GM23338 (cell line): ENCODE results near the gene RBKS. TPM values are rescaled to one million over a fixed set of nuclear protein-coding genes. Genes with fewer than 3 reads are reported as not detected.

Experiments used
- ATAC-seq: fragments of 200-7000 bp; cut with Tn5 transposase; 3 replicates; pipeline ENCODE4 v1.9.1; 2020
- DNase-seq: peaks from one replicate; pipeline ENCODE4 v3.0.0-alpha.2; 2015; ENCODE audit warnings: low spot score
- H2AFZ ChIP-seq: fragments of 200-600 bp; sonication (generic); 2 replicates; pipeline ENCODE4 v1.8.0; 2016; ENCODE audit warnings: antibody characterized with exemption, mild to moderate bottlenecking, moderate library complexity
- H3F3A ChIP-seq: fragments of 200-600 bp; sonication (generic); replicated peaks from 2 replicates; pipeline ENCODE4 v1.8.0; 2017; ENCODE audit warnings: antibody characterized with exemption, mixed run types, low read depth
- H3K27ac ChIP-seq: fragments of 200-600 bp; sonication (generic); 2 replicates; pipeline ENCODE4 v1.6.1; 2016; ENCODE audit warnings: low read depth
- H3K27me3 ChIP-seq: fragments of 200-600 bp; sonication (generic); 2 replicates; pipeline ENCODE4 v1.8.0; 2016; ENCODE audit warnings: mild to moderate bottlenecking, mixed run types, moderate library complexity; ENCODE audit not compliant: insufficient read depth
- H3K36me3 ChIP-seq: fragments of 200-600 bp; sonication (generic); 2 replicates; pipeline ENCODE4 v1.8.0; 2016; ENCODE audit warnings: mild to moderate bottlenecking; ENCODE audit not compliant: insufficient read depth
- H3K4me1 ChIP-seq: fragments of 200-600 bp; sonication (generic); 2 replicates; pipeline ENCODE4 v1.8.0; 2016; ENCODE audit warnings: mild to moderate bottlenecking, moderate library complexity; ENCODE audit not compliant: insufficient read depth
- H3K4me2 ChIP-seq: fragments of 200-600 bp; sonication (generic); 2 replicates; pipeline ENCODE4 v1.7.1; 2017; ENCODE audit warnings: mixed run types
- H3K4me3 ChIP-seq: fragments of 200-600 bp; sonication (generic); 2 replicates; pipeline ENCODE4 v1.6.1; 2016; ENCODE audit warnings: mixed run types
- H3K79me2 ChIP-seq: fragments of 200-600 bp; sonication (generic); replicated peaks from 2 replicates; pipeline ENCODE4 v1.8.0; 2017; ENCODE audit warnings: mild to moderate bottlenecking; ENCODE audit not compliant: insufficient read depth
- H3K9me2 ChIP-seq: fragments of 200-600 bp; sonication (generic); 2 replicates; pipeline ENCODE4 v1.8.0; 2017; ENCODE audit not compliant: insufficient read depth
- H4K20me1 ChIP-seq: fragments of 200-600 bp; sonication (generic); replicated peaks from 2 replicates; pipeline ENCODE4 v1.8.0; 2017; ENCODE audit warnings: mild to moderate bottlenecking; ENCODE audit not compliant: insufficient read depth
- H3K27ac Mint-ChIP-seq: 2 replicates; pipeline ENCODE4 v1.8.0; 2020; ENCODE audit warnings: inconsistent platforms, mild to moderate bottlenecking, moderate library complexity, mixed read lengths
- H3K27me3 Mint-ChIP-seq: 3 replicates; pipeline ENCODE4 v1.8.0; 2022; ENCODE audit warnings: low read depth, mild to moderate bottlenecking, moderate library complexity, mixed read lengths, inconsistent platforms; ENCODE audit not compliant: insufficient read depth, poor library complexity
- H3K36me3 Mint-ChIP-seq: 3 replicates; pipeline ENCODE4 v1.8.0; 2021; ENCODE audit warnings: low read depth, mild to moderate bottlenecking, inconsistent platforms, moderate library complexity, mixed read lengths
- H3K4me1 Mint-ChIP-seq: 3 replicates; pipeline ENCODE4 v1.8.0; 2020; ENCODE audit warnings: mild to moderate bottlenecking, inconsistent platforms, mixed read lengths
- H3K4me3 Mint-ChIP-seq: 3 replicates; pipeline ENCODE4 v1.8.0; 2021; ENCODE audit warnings: moderate library complexity, mild to moderate bottlenecking, inconsistent platforms, mixed read lengths
- H3K9me3 Mint-ChIP-seq: 3 replicates; pipeline ENCODE4 v1.8.0; 2020; ENCODE audit warnings: moderate library complexity, mild to moderate bottlenecking, inconsistent platforms, mixed read lengths
- CREB1 ChIP-seq: fragments of 250-450 bp; sonication (Bioruptor Pico); IDR thresholded peaks from 2 replicates; pipeline ENCODE4 v1.5.0; 2020; ENCODE audit warnings: low read depth, mild to moderate bottlenecking, moderate library complexity
- ETS1 ChIP-seq: IDR thresholded peaks from 2 replicates; pipeline ENCODE4 v1.6.1; 2016; ENCODE audit warnings: antibody characterized with exemption
- EZH2 ChIP-seq: fragments of 200-600 bp; sonication (generic); IDR thresholded peaks from one replicate; pipeline ENCODE4 v1.8.0; 2017; ENCODE audit warnings: antibody characterized with exemption, mild to moderate bottlenecking, low read depth; ENCODE audit not compliant: unreplicated experiment
- EZH2phosphoT487 ChIP-seq: fragments of 200-600 bp; sonication (generic); IDR thresholded peaks from one replicate; pipeline ENCODE4 v1.8.1; 2018; ENCODE audit warnings: antibody characterized with exemption; ENCODE audit not compliant: unreplicated experiment
- JUNB ChIP-seq: IDR thresholded peaks from one replicate; pipeline ENCODE4 v1.6.1; 2016; ENCODE audit warnings: antibody characterized with exemption; ENCODE audit not compliant: unreplicated experiment
- NANOG ChIP-seq: IDR thresholded peaks from 2 replicates; pipeline ENCODE4 v1.6.1; 2016; ENCODE audit warnings: antibody characterized with exemption, borderline replicate concordance
- POLR2AphosphoS5 ChIP-seq: IDR thresholded peaks from 2 replicates; pipeline ENCODE4 v1.6.1; 2016; ENCODE audit warnings: antibody characterized with exemption, low read depth
- REST ChIP-seq: IDR thresholded peaks from one replicate; pipeline ENCODE4 v1.6.1; 2018; ENCODE audit warnings: antibody characterized with exemption; ENCODE audit not compliant: unreplicated experiment
- STAT1 ChIP-seq: IDR thresholded peaks from one replicate; pipeline ENCODE4 v1.6.1; 2016; ENCODE audit warnings: antibody characterized with exemption; ENCODE audit not compliant: unreplicated experiment
- ZNF114 ChIP-seq: fragments of 250-450 bp; sonication (Bioruptor Pico); IDR thresholded peaks from 2 replicates; pipeline ENCODE4 v1.5.0; 2020; ENCODE audit warnings: mild to moderate bottlenecking, moderate library complexity
- ZNF331 ChIP-seq: fragments of 250-450 bp; sonication (Bioruptor Pico); IDR thresholded peaks from 2 replicates; pipeline ENCODE4 v1.5.0; 2020; ENCODE audit warnings: low read depth, mild to moderate bottlenecking, moderate library complexity
- polyA plus RNA-seq: library from polyadenylated mRNA; unstranded; fragments of >200 nt; fragmentation: Nextera tagmentation; extraction: Ambion mirVana; gene quantifications from 2 replicates; pipeline ENCODE4 v1.2.1, GENCODE V29; 2016
- total RNA-seq: library from RNA; depleted of rRNA; stranded (reverse); fragments of >200 nt; shearing (Covaris generic); gene quantifications from 2 replicates; pipeline ENCODE4 v1.2.3, GENCODE V29; 2014
- TF ChIP-seq, protein P1 (sequence below), 2 experiments: fragments of 200-600 bp in 1 of 2; sonication (generic) in 1 of 2; conservative IDR thresholded peaks; 2 replicates each; pipeline versions ENCODE4 v1.5.1 to v1.6.1; 2016 to 2017; ENCODE audit warnings: antibody characterized with exemption in 2 of 2, low read depth in 2 of 2, mild to moderate bottlenecking in 2 of 2, moderate library complexity in 1 of 2
- TF ChIP-seq, protein P2 (sequence below): fragments of 250-450 bp; sonication (Bioruptor Pico); IDR thresholded peaks from 2 replicates; pipeline ENCODE4 v1.5.0; 2020; ENCODE audit warnings: mild to moderate bottlenecking, moderate library complexity

The RBKS gene
- total and polyA plus RNA-seq, 2 experiments from 2014 or later: 1.3 to 1.5 TPM

DNA sequence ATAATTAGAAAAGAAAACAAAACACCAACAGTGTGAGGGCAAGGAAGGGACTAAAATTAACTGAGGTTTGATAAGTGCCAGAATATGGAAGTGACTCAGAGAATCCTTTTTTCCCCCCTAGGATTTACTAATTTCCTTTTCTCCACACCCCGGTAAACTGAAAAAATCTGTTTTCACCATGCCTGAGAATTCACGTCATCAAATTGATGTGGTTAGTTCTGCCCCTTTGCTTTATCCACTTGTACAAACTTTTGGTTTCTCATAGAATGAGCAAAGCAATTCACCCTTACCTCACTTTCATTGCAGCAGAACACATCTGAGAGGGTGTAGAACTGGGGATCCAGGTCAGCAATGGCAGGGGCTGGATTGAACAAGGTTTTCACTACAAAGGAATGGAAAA, 57.8 kb downstream of the RBKS start:
- no peaks in the 10 kb centered on the region for H3K79me2 ChIP-seq
- H3K27me3 Mint-ChIP-seq: peaks cover 3% of the 10 kb centered on the region
- no peak overlapping the region for H3K27ac ChIP-seq
- H3K36me3 Mint-ChIP-seq: no peaks in the 10 kb centered on the region
- H3K4me1 Mint-ChIP-seq: peaks cover 2% of the 10 kb centered on the region; the same call in 2 of the 3 replicates
- no peak overlapping the region for H3K4me3 Mint-ChIP-seq
- H3K36me3 ChIP-seq: no peaks in the 10 kb centered on the region
- H3K4me2 ChIP-seq: no peak overlapping the region
- no peaks in the 10 kb centered on the region for H3F3A ChIP-seq
- no peaks in the 10 kb centered on the region for H3K4me1 ChIP-seq
- H3K27ac Mint-ChIP-seq: no peak overlapping the region
- no peak for ATAC-seq
- H3K9me3 Mint-ChIP-seq: no peaks in the 10 kb centered on the region
- H3K4me3 ChIP-seq: no peak overlapping the region
- DNase-seq: no peak
- no peaks in the 10 kb centered on the region for H3K27me3 ChIP-seq
- H3K9me2 ChIP-seq: no peaks in the 10 kb centered on the region
- H4K20me1 ChIP-seq: no peaks in the 10 kb centered on the region
- no peak overlapping the region for H2AFZ ChIP-seq
- no peak for TF ChIP-seq ETS1
- TF ChIP-seq, protein P1, sequence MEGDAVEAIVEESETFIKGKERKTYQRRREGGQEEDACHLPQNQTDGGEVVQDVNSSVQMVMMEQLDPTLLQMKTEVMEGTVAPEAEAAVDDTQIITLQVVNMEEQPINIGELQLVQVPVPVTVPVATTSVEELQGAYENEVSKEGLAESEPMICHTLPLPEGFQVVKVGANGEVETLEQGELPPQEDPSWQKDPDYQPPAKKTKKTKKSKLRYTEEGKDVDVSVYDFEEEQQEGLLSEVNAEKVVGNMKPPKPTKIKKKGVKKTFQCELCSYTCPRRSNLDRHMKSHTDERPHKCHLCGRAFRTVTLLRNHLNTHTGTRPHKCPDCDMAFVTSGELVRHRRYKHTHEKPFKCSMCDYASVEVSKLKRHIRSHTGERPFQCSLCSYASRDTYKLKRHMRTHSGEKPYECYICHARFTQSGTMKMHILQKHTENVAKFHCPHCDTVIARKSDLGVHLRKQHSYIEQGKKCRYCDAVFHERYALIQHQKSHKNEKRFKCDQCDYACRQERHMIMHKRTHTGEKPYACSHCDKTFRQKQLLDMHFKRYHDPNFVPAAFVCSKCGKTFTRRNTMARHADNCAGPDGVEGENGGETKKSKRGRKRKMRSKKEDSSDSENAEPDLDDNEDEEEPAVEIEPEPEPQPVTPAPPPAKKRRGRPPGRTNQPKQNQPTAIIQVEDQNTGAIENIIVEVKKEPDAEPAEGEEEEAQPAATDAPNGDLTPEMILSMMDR (conservative IDR thresholded peaks at IDR 0.05; ENCODE audit: low read depth in 2 of 2): no peak
- no peak for TF ChIP-seq JUNB
- TF ChIP-seq STAT1: no peak
- no peak for TF ChIP-seq REST
- TF ChIP-seq CREB1 (CRISPR knock-in tag): no peak
- TF ChIP-seq NANOG: no peak
- no peak for TF ChIP-seq ZNF331 (CRISPR knock-in tag)
- TF ChIP-seq EZH2phosphoT487: no peak
- TF ChIP-seq POLR2AphosphoS5: no peak
- TF ChIP-seq, protein P2, sequence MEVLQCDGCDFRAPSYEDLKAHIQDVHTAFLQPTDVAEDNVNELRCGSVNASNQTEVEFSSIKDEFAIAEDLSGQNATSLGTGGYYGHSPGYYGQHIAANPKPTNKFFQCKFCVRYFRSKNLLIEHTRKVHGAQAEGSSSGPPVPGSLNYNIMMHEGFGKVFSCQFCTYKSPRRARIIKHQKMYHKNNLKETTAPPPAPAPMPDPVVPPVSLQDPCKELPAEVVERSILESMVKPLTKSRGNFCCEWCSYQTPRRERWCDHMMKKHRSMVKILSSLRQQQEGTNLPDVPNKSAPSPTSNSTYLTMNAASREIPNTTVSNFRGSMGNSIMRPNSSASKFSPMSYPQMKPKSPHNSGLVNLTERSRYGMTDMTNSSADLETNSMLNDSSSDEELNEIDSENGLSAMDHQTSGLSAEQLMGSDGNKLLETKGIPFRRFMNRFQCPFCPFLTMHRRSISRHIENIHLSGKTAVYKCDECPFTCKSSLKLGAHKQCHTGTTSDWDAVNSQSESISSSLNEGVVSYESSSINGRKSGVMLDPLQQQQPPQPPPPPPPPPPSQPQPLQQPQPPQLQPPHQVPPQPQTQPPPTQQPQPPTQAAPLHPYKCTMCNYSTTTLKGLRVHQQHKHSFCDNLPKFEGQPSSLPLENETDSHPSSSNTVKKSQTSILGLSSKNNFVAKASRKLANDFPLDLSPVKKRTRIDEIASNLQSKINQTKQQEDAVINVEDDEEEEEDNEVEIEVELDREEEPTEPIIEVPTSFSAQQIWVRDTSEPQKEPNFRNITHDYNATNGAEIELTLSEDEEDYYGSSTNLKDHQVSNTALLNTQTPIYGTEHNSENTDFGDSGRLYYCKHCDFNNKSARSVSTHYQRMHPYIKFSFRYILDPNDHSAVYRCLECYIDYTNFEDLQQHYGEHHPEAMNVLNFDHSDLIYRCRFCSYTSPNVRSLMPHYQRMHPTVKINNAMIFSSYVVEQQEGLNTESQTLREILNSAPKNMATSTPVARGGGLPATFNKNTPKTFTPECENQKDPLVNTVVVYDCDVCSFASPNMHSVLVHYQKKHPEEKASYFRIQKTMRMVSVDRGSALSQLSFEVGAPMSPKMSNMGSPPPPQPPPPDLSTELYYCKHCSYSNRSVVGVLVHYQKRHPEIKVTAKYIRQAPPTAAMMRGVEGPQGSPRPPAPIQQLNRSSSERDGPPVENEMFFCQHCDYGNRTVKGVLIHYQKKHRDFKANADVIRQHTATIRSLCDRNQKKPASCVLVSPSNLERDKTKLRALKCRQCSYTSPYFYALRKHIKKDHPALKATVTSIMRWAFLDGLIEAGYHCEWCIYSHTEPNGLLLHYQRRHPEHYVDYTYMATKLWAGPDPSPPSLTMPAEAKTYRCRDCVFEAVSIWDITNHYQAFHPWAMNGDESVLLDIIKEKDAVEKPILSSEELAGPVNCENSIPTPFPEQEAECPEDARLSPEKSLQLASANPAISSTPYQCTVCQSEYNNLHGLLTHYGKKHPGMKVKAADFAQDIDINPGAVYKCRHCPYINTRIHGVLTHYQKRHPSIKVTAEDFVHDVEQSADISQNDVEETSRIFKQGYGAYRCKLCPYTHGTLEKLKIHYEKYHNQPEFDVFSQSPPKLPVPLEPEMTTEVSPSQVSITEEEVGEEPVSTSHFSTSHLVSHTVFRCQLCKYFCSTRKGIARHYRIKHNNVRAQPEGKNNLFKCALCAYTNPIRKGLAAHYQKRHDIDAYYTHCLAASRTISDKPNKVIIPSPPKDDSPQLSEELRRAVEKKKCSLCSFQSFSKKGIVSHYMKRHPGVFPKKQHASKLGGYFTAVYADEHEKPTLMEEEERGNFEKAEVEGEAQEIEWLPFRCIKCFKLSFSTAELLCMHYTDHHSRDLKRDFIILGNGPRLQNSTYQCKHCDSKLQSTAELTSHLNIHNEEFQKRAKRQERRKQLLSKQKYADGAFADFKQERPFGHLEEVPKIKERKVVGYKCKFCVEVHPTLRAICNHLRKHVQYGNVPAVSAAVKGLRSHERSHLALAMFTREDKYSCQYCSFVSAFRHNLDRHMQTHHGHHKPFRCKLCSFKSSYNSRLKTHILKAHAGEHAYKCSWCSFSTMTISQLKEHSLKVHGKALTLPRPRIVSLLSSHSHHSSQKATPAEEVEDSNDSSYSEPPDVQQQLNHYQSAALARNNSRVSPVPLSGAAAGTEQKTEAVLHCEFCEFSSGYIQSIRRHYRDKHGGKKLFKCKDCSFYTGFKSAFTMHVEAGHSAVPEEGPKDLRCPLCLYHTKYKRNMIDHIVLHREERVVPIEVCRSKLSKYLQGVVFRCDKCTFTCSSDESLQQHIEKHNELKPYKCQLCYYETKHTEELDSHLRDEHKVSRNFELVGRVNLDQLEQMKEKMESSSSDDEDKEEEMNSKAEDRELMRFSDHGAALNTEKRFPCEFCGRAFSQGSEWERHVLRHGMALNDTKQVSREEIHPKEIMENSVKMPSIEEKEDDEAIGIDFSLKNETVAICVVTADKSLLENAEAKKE (CRISPR knock-in tag): no peak
- no peak for TF ChIP-seq ZNF114 (CRISPR knock-in tag)
- TF ChIP-seq EZH2: no peak
